Small intestine (tissue), 7 donors: ENCODE measurements around the gene HLA-G. TPM values are rescaled to one million over a fixed set of nuclear protein-coding genes. Genes with fewer than 3 reads are reported as not detected.

ENCODE experiments used
- DNase-seq, 2 donors: peaks; one replicate each; pipeline versions ENCODE4 v3.0.0 to v3.0.0-alpha.2; 2013
- FAIRE-seq: peaks from 2 replicates; lab custom pipeline; 2012; peaks lifted over from hg19 to GRCh38; lab: Jason Lieb, UNC
- H3K27ac ChIP-seq, 3 donors: one replicate each; pipeline ENCODE4 v1.5.1; 2013; ENCODE audit warnings: low read length in 2 of 3, mild to moderate bottlenecking in 2 of 3, control low read depth in 1 of 3, inconsistent platforms in 1 of 3, low read depth in 1 of 3, moderate library complexity in 1 of 3
- H3K27me3 ChIP-seq, 3 donors: one replicate each; pipeline ENCODE4 v1.6.1; 2013; ENCODE audit warnings: low read length in 3 of 3, inconsistent platforms in 1 of 3; ENCODE audit not compliant: control insufficient read depth in 3 of 3, insufficient read depth in 3 of 3
- H3K36me3 ChIP-seq, 3 donors: one replicate each; pipeline ENCODE4 v1.6.1; 2013; ENCODE audit warnings: low read length in 3 of 3, inconsistent platforms in 1 of 3, low read depth in 1 of 3, mild to moderate bottlenecking in 1 of 3, moderate library complexity in 1 of 3; ENCODE audit not compliant: control insufficient read depth in 3 of 3, insufficient read depth in 2 of 3
- H3K4me1 ChIP-seq, 3 donors: one replicate each; pipeline ENCODE4 v1.6.1; 2013; ENCODE audit warnings: low read length in 2 of 3, inconsistent platforms in 1 of 3, low read depth in 1 of 3, mild to moderate bottlenecking in 1 of 3, moderate library complexity in 1 of 3; ENCODE audit not compliant: control insufficient read depth in 3 of 3, insufficient read depth in 2 of 3
- H3K4me3 ChIP-seq, 3 donors: one replicate each; pipeline ENCODE4 v1.5.1; 2013; ENCODE audit warnings: low read length in 3 of 3, control low read depth in 1 of 3, inconsistent platforms in 1 of 3, low read depth in 1 of 3, mild to moderate bottlenecking in 1 of 3, moderate library complexity in 1 of 3
- H3K9me3 ChIP-seq, 2 donors: one replicate each; pipeline ENCODE4 v1.6.1; 2013; ENCODE audit warnings: low read depth in 1 of 2, low read length in 1 of 2; ENCODE audit not compliant: control insufficient read depth in 2 of 2, insufficient read depth in 1 of 2
- WGBS, 3 donors: extraction: QIAGEN DNeasy Blood & Tissue Kit; methylation state at CpG; one replicate each; pipeline ENCODE4 v1.1.7; 2013; 5-methylcytosine and 5-hydroxymethylcytosine counted together
- polyA plus RNA-seq, 4 donors: library from polyadenylated mRNA; stranded (reverse) in 3 of 4; unstranded in 1 of 4; fragments of 200-250 nt in 3 of 4; fragments of 120-200 nt in 1 of 4; gene quantifications; one replicate each; pipeline versions ENCODE4 v1.2.1 to v1.2.3, GENCODE V29; 2013
- donor health status: healthy with polysubstance abuse.
- donor health status: control.
- donor health status: control.
- donor health status: Bipolar disorder and iron deficiency.
- donor health status: healthy.

Gene HLA-G
- polyA plus RNA-seq, 4 donors: 0.21 to 5.6 (median 0.85) TPM; not detected in 1

- Histone ChIP-seq H3K4me3 (no peak overlapping the region), H3K4me1 (no peaks in the 10 kb centered on the region), H3K36me3 (no peaks in the 10 kb centered on the region), H3K27ac (no peak overlapping the region), H3K9me3 (no peaks in the 10 kb centered on the region), H3K27me3 (peaks cover 0 to 6% (median 0%) of the 10 kb centered on the region in 3 donors)
- FAIRE-seq (no peak), DNase-seq (no peak)
- WGBS, 3 donors: 82 to 93% (median 85%) methylated on average over 1 of the region's 1 CpG
Observed at GRCh38 chr6:29811377-29811776, 16.2 kb upstream of the HLA-G start.

GRCh38 chr6:29813066-29813465 lies 14.6 kb upstream of the HLA-G start:
- 0 to 34% (median 25%) methylated on average over 1 of the region's 1 CpG for WGBS, 3 donors
- Histone ChIP-seq H3K9me3 (no peaks in the 10 kb centered on the region), H3K4me3 (no peak overlapping the region), H3K27me3 (peaks cover 0 to 8% (median 0%) of the 10 kb centered on the region in 3 donors), H3K4me1 (no peaks in the 10 kb centered on the region), H3K36me3 (no peaks in the 10 kb centered on the region), H3K27ac (no peak overlapping the region)
- DNase-seq: no peak
- FAIRE-seq: no peak

- no peaks in the 10 kb centered on the region for H3K9me3 ChIP-seq
- no peak overlapping the region for H3K27ac ChIP-seq
- WGBS, 3 donors: 59 to 66% (median 62%) methylated on average over 7 of the region's 7 CpGs
- DNase-seq (no peak), FAIRE-seq (no peak)
- no peak overlapping the region for H3K4me3 ChIP-seq
- no peaks in the 10 kb centered on the region for H3K36me3 ChIP-seq
- peaks cover 0 to 8% (median 0%) of the 10 kb centered on the region in 3 donors for H3K27me3 ChIP-seq
- H3K4me1 ChIP-seq: no peaks in the 10 kb centered on the region
Observed at GRCh38 chr6:29813809-29814208, 13.8 kb upstream of the HLA-G start.

- DNase-seq (no peak), FAIRE-seq (no peak)
- H3K27ac ChIP-seq: no peak overlapping the region
- no peaks in the 10 kb centered on the region for H3K4me1 ChIP-seq
- H3K36me3 ChIP-seq: no peaks in the 10 kb centered on the region
- H3K27me3 ChIP-seq: peaks cover 0 to 8% (median 0%) of the 10 kb centered on the region in 3 donors
- 60 to 75% (median 64%) methylated on average over 8 to 9 of the region's 9 CpGs for WGBS, 3 donors
- no peak overlapping the region for H3K4me3 ChIP-seq
- H3K9me3 ChIP-seq: no peaks in the 10 kb centered on the region
Observed at GRCh38 chr6:29814379-29815117, 13.1 kb upstream of the HLA-G start.

GRCh38 chr6:29815118-29815750 lies 12.4 kb upstream of the HLA-G start:
- H3K36me3 ChIP-seq: no peaks in the 10 kb centered on the region
- H3K27ac ChIP-seq: no peak overlapping the region
- DNase-seq: no peak
- peaks cover 0 to 8% (median 0%) of the 10 kb centered on the region in 3 donors for H3K27me3 ChIP-seq
- WGBS, 3 donors: 71 to 78% (median 74%) methylated on average over 7 of the region's 7 CpGs
- FAIRE-seq: no peak
- no peak overlapping the region for H3K4me3 ChIP-seq
- no peaks in the 10 kb centered on the region for H3K4me1 ChIP-seq
- no peaks in the 10 kb centered on the region for H3K9me3 ChIP-seq

GRCh38 chr6:29816030-29816429 lies 11.6 kb upstream of the HLA-G start:
- Histone ChIP-seq H3K36me3 (no peaks in the 10 kb centered on the region), H3K27me3 (peaks cover 0 to 8% (median 0%) of the 10 kb centered on the region in 3 donors), H3K4me3 (no peak overlapping the region), H3K4me1 (no peaks in the 10 kb centered on the region), H3K27ac (no peak overlapping the region), H3K9me3 (no peaks in the 10 kb centered on the region)
- FAIRE-seq: no peak
- DNase-seq: no peak
- 49 to 68% (median 66%) methylated on average over 1 of the region's 1 CpG for WGBS, 3 donors

- WGBS, 3 donors: 84 to 89% (median 85%) methylated on average over 4 of the region's 4 CpGs
- DNase-seq (no peak), FAIRE-seq (no peak)
- H3K27me3 ChIP-seq: peaks cover 0 to 5% (median 0%) of the 10 kb centered on the region in 3 donors
- no peaks in the 10 kb centered on the region for H3K4me1 ChIP-seq
- H3K36me3 ChIP-seq: no peaks in the 10 kb centered on the region
- H3K27ac ChIP-seq: no peak overlapping the region
- H3K9me3 ChIP-seq: no peaks in the 10 kb centered on the region
- no peak overlapping the region for H3K4me3 ChIP-seq
Observed at GRCh38 chr6:29818892-29819291, 8.7 kb upstream of the HLA-G start.

GRCh38 chr6:29824144-29824543 lies 3.5 kb upstream of the HLA-G start:
- no peak overlapping the region for H3K27ac ChIP-seq
- H3K9me3 ChIP-seq: no peaks in the 10 kb centered on the region
- no peaks in the 10 kb centered on the region for H3K36me3 ChIP-seq
- no peaks in the 10 kb centered on the region for H3K4me1 ChIP-seq
- FAIRE-seq (no peak), DNase-seq (no peak)
- H3K4me3 ChIP-seq: no peak overlapping the region
- H3K27me3 ChIP-seq: peaks cover 2 to 42% (median 10%) of the 10 kb centered on the region in 3 donors
